ENCODE measurements around the gene TRABD2B.

Gene TRABD2B

DNA sequence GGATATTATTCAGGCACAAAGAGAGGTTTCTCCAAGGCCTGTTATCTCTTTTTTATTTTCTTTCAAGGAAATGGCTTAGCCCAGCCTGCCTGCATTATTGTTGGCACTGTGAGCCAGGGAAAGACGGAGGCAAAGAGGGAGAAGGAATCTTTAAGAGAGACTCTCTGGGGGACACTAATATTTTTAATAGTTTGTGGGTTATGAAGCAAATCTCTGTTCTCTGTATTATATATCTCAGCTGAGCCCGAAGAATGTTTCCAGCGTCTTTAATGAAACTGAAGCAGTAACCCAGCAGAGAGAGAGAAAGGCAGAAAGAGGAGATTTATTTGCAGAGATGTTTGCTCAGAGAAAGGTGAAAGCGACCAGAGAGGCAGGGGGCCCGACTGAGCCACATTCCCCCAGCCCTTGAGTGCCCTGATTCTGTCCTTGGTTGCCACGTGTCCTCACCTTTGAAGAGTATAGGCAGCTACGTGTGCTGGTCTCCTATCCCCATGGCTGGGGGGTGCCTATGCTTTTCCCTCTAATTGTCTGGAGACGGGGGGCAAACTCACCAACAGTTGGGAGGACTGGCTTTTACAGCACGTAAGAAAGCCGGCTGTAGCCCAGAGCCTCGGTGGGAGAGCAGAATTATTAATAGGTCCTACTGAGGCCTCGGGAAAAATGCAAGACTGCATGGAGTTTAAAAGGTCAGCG, 166.4 kb downstream of the TRABD2B start:
- H3K4me3 ChIP-seq (ENCODE audit: control insufficient read depth, low read depth, low read length) = no peak overlapping the region
- TF ChIP-seq, protein P1, sequence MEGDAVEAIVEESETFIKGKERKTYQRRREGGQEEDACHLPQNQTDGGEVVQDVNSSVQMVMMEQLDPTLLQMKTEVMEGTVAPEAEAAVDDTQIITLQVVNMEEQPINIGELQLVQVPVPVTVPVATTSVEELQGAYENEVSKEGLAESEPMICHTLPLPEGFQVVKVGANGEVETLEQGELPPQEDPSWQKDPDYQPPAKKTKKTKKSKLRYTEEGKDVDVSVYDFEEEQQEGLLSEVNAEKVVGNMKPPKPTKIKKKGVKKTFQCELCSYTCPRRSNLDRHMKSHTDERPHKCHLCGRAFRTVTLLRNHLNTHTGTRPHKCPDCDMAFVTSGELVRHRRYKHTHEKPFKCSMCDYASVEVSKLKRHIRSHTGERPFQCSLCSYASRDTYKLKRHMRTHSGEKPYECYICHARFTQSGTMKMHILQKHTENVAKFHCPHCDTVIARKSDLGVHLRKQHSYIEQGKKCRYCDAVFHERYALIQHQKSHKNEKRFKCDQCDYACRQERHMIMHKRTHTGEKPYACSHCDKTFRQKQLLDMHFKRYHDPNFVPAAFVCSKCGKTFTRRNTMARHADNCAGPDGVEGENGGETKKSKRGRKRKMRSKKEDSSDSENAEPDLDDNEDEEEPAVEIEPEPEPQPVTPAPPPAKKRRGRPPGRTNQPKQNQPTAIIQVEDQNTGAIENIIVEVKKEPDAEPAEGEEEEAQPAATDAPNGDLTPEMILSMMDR (conservative IDR thresholded peaks at IDR 0.05; ENCODE audit: control insufficient read depth, insufficient read depth, low read depth, low read length) = no peak
- no peak for DNase-seq (ENCODE audit: low read depth)

DNA sequence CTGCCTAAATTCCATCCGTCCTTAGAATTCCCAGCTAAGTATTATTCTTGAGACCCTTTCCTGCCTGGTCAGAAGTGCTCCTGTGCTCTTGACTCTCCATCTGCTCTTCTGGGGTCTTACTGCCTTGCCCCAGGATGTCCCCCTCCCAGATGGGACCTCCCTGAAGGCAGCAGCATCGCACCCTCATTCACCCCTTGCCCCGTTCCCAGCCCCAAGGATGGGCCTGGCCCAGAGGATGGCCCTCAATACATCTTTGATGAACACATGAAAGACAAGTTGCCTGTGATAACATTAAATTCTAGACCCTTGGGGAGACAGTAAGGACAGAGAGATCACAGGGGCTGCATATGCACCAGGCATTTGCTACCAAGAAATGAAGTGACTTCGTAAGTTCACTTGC, 167.2 kb downstream of the TRABD2B start:
- TF ChIP-seq, protein P1 (conservative IDR thresholded peaks at IDR 0.05; ENCODE audit: control insufficient read depth, insufficient read depth, low read depth, low read length) = no peak
- no peak overlapping the region for H3K4me3 ChIP-seq (ENCODE audit: control insufficient read depth, low read depth, low read length)
- no peak for DNase-seq (ENCODE audit: low read depth)

DNA sequence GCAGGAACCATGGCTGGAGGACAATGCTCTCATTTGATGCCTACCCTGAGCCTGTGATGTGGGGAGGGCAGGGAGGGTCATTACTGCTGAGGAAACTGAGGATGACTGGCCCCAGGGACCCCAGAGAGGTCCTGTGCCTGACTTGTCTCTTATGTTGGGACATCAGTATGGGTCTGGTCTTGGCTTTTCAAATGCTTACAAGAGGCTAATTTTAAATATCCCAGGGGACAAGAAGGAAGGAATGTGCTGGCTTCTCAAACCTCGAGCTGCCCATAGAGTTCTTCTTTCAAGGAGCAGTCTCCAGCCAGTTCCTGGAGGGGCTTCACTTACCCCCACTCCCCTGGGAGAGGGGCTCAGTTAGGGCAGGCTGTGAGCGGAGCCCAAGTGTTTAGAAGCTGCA, 168.2 kb downstream of the TRABD2B start:
- no peak overlapping the region for H3K4me3 ChIP-seq (ENCODE audit: control insufficient read depth, low read depth, low read length)
- no peak for DNase-seq (ENCODE audit: low read depth)

DNA sequence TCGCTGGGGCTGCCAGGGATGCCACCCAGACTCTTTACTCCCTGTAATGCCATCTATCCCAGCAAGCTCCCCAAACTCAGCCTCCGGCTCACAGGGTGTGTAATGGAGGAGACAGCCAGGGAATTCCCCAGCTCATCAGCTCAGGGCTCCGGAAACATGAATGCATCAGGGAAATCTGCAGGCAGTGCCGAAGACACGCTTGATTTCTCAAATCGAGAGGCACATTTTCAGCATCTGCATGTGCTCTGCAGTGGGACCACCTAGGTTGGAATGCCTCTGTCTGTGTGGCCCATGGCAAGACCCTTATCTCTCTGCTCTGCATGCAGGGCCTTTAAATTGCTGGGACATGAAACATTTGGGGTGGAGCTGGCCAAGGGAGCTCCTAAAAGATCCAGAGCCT, 170.1 kb downstream of the TRABD2B start:
- TF ChIP-seq, protein P1 (conservative IDR thresholded peaks at IDR 0.05; ENCODE audit: control insufficient read depth, insufficient read depth, low read depth, low read length) = no peak
- DNase-seq (ENCODE audit: low read depth) = no peak
- no peak overlapping the region for H3K4me3 ChIP-seq (ENCODE audit: control insufficient read depth, low read depth, low read length)

More for the DNA sequence above, 168.2 kb downstream of the TRABD2B start:
- TF ChIP-seq, protein P1 (conservative IDR thresholded peaks at IDR 0.05; ENCODE audit: control insufficient read depth, insufficient read depth, low read depth, low read length) = no peak

DNA sequence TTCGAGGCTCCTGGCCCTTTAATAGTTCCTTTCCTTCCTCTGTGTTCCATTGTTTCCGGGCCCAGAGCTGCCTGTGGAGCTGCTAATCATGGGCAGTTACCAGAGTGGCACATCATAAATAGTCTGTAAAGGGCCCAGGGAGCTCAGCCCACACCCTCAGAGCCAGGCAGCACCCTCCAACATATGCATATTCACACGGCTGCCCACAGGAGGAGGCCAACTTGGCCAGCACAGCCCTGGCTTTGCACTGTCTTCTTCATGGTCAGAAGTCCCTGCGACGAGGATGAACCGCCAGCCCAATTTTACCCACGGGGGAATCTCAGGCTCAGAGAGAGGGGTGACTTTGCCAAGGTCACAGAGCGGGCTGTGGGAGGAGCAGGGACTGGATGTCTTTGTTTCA, 172.5 kb downstream of the TRABD2B start:
- DNase-seq (ENCODE audit: low read depth) = no peak
- TF ChIP-seq, protein P1 (conservative IDR thresholded peaks at IDR 0.05; ENCODE audit: control insufficient read depth, insufficient read depth, low read depth, low read length) = no peak
- H3K4me3 ChIP-seq (ENCODE audit: control insufficient read depth, low read depth, low read length) = no peak overlapping the region

DNA sequence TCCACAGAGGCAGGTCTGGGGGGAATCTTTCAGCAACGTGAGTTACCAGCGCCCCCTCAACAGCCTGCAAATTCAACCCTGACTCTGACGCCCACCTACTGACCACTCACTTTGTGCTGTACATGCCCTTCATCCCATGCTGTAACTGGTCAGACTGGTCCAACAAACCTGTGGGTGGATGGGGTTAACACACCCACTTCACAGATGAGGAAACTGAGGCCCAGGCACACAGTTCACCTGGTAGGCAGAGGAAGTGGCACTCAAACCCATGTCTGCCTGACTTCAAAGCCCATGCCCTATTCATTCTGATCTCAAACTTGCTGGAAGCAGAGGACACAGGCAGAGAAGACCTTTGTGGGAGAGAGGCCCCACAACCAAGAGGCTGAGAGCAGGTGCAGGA, 172.9 kb downstream of the TRABD2B start:
- TF ChIP-seq, protein P1 (conservative IDR thresholded peaks at IDR 0.05; ENCODE audit: control insufficient read depth, insufficient read depth, low read depth, low read length) = no peak
- no peak overlapping the region for H3K4me3 ChIP-seq (ENCODE audit: control insufficient read depth, low read depth, low read length)
- no peak for DNase-seq (ENCODE audit: low read depth)
